Endothelial cell of umbilical vein (primary cell): ENCODE results near the gene RNASEH2A. TPM values are rescaled to one million over a fixed set of nuclear protein-coding genes. Genes with fewer than 3 reads are reported as not detected.

Experiments
- BruUV-seq: library from RNA; stranded (reverse); fragments of 400-500 nt; replicated peaks from 2 replicates; lab custom pipeline; 2021; lab: Mats Ljungman, UMichigan
- CTCF ChIA-PET: fragments of 300-600, 350-600 bp; sonication (Branson Sonifier 250); formaldehyde crosslinking; loops from one replicate; lab custom pipeline; 2021; ENCODE audit warnings: antibody characterized with exemption, inconsistent platforms; lab: Charles Lee
- POLR2A ChIA-PET: fragments of 300-600, 350-600 bp; sonication (Branson Sonifier 250); formaldehyde crosslinking; loops from one replicate; lab custom pipeline; 2021; ENCODE audit warnings: antibody characterized with exemption, inconsistent platforms; lab: Charles Lee
- DNase-seq: peaks from one replicate; pipeline ENCODE4 v3.0.0-alpha.2; 2011; ENCODE audit warnings: low read depth, low spot score
- FAIRE-seq: peaks from 2 replicates; lab custom pipeline; 2011; peaks lifted over from hg19 to GRCh38; lab: Jason Lieb, UNC
- H2AFZ ChIP-seq: 2 replicates; pipeline ENCODE4 v1.6.0; 2012; ENCODE audit warnings: low read depth, low read length, control low read depth, inconsistent platforms
- H3K27ac ChIP-seq: 2 replicates; pipeline ENCODE4 v1.5.1; 2011; ENCODE audit warnings: low read depth, mild to moderate bottlenecking, control low read depth, low read length, moderate library complexity; ENCODE audit not compliant: insufficient read depth
- H3K27me3 ChIP-seq, 2 experiments: 2 replicates each; pipeline versions ENCODE4 v1.6.0 to v1.6.1; 2011; ENCODE audit warnings: low read length in 2 of 2, mixed read lengths in 1 of 2; ENCODE audit not compliant: control insufficient read depth in 2 of 2, insufficient read depth in 2 of 2
- H3K36me3 ChIP-seq, 2 experiments: 2 replicates in 1 of 2; 3 replicates in 1 of 2; pipeline ENCODE4 v1.5.1; 2011; ENCODE audit warnings: low read length in 2 of 2, mild to moderate bottlenecking in 1 of 2, moderate library complexity in 1 of 2; ENCODE audit not compliant: control insufficient read depth in 2 of 2, insufficient read depth in 2 of 2; ENCODE audit errors: extremely low read depth in 1 of 2
- H3K4me1 ChIP-seq: 3 replicates; pipeline ENCODE4 v1.5.1; 2011; ENCODE audit warnings: mild to moderate bottlenecking, low read length; ENCODE audit not compliant: control insufficient read depth, insufficient read depth; ENCODE audit errors: extremely low read depth
- H3K4me2 ChIP-seq: 2 replicates; pipeline ENCODE4 v1.6.1; 2011; ENCODE audit warnings: low read length, control low read depth, mixed read lengths; ENCODE audit not compliant: insufficient read depth
- H3K4me3 ChIP-seq, 3 experiments: fragments of 200-600 bp in 1 of 3; sonication (generic), shearing (Covaris generic) in 1 of 3; replicated peaks in 1 of 3; 2 replicates each; pipeline ENCODE4 v1.5.1; 2011 to 2016; ENCODE audit warnings: control low read depth in 3 of 3, low read length in 3 of 3, mild to moderate bottlenecking in 2 of 3, inconsistent platforms in 1 of 3, low read depth in 1 of 3, moderate library complexity in 1 of 3; ENCODE audit not compliant: insufficient read depth in 1 of 3
- H3K79me2 ChIP-seq: 2 replicates; pipeline ENCODE4 v1.6.0; 2012; ENCODE audit warnings: low read length, inconsistent platforms; ENCODE audit not compliant: control insufficient read depth, insufficient read depth
- H3K9ac ChIP-seq: replicated peaks from 2 replicates; pipeline ENCODE3; 2011; ENCODE audit warnings: low read length, control low read depth; ENCODE audit not compliant: insufficient read depth; ENCODE audit errors: extremely low read depth
- H3K9me1 ChIP-seq: replicated peaks from 3 replicates; pipeline ENCODE4 v1.6.0; 2011; ENCODE audit warnings: mild to moderate bottlenecking, low read length; ENCODE audit not compliant: control insufficient read depth, insufficient read depth; ENCODE audit errors: extremely low read depth
- H3K9me3 ChIP-seq: replicated peaks from 2 replicates; pipeline ENCODE4 v1.5.1; 2012; ENCODE audit warnings: low read length, inconsistent platforms; ENCODE audit not compliant: control insufficient read depth, insufficient read depth
- H4K20me1 ChIP-seq: replicated peaks from 2 replicates; pipeline ENCODE3; 2011; ENCODE audit warnings: mild to moderate bottlenecking, low read length; ENCODE audit not compliant: control insufficient read depth, insufficient read depth; ENCODE audit errors: extremely low read depth
- FOS ChIP-seq: IDR thresholded peaks from 2 replicates; pipeline ENCODE4 v1.6.1; 2011; ENCODE audit warnings: mild to moderate bottlenecking, low read length, moderate library complexity, borderline replicate concordance; ENCODE audit not compliant: insufficient read depth
- GATA2 ChIP-seq: IDR thresholded peaks from 2 replicates; pipeline ENCODE4 v1.7.0; 2011; ENCODE audit warnings: low read depth, mild to moderate bottlenecking, moderate library complexity, mixed read lengths, low read length; ENCODE audit not compliant: insufficient read length, insufficient read depth
- JUN ChIP-seq: IDR thresholded peaks from 2 replicates; pipeline ENCODE4 v1.6.1; 2011; ENCODE audit warnings: borderline replicate concordance, low read depth; ENCODE audit not compliant: insufficient read length, insufficient read depth
- MYC ChIP-seq: IDR thresholded peaks from one replicate; pipeline ENCODE4 v1.6.1; 2011; ENCODE audit warnings: mild to moderate bottlenecking, low read depth, low read length
- POLR2AphosphoS5 ChIP-seq: IDR thresholded peaks from 2 replicates; pipeline ENCODE4 v1.6.1; 2012; ENCODE audit warnings: low read depth, mild to moderate bottlenecking, control low read depth, low read length, moderate library complexity; ENCODE audit not compliant: insufficient read depth
- dilution Hi-C: fragments of 300-500 bp; cut with MboI; formaldehyde crosslinking; loops from one replicate; pipeline ENCODE4 v1.15.0; 2019; ENCODE audit warnings: low sequenced_read_pairs; ENCODE audit not compliant: extremely low pct_ligation_motif_present
- intact Hi-C: fragments of 100-400 bp; cut with micrococcal nuclease; formaldehyde crosslinking; loops from one replicate; pipeline ENCODE4 v1.10.0; 2022
- polyA plus RNA-seq, 4 experiments: library from polyadenylated mRNA; depleted of rRNA in 3 of 4; stranded (reverse) in 3 of 4; unstranded in 1 of 4; fragments of >200 nt; gene quantifications; 2 replicates each; pipeline versions ENCODE4 v1.2.1 to v1.2.3, GENCODE V29; 2011 to 2012; ENCODE audit warnings: missing spikeins in 1 of 4
- total RNA-seq: library from RNA; stranded (reverse); gene quantifications from 2 replicates; pipeline ENCODE4 v1.2.3, GENCODE V29; 2021
- TF ChIP-seq, protein P1 (sequence below), 2 donors: IDR thresholded peaks; 1 replicate in 1 of 2; 2 replicates in 1 of 2; pipeline ENCODE4 v1.5.1; 2011; ENCODE audit warnings: low read length in 2 of 2, mild to moderate bottlenecking in 2 of 2, moderate library complexity in 2 of 2, control low read depth in 1 of 2, inconsistent platforms in 1 of 2, low read depth in 1 of 2; ENCODE audit not compliant: insufficient read depth in 1 of 2; ENCODE audit errors: extremely low read depth in 1 of 2

RNASEH2A gene
- total and polyA plus RNA-seq, 2 donors (not counting 3 experiments of a cell fraction or from before 2014, with no cell fraction given), result 25.6 to 45.4 TPM

- H3K27ac ChIP-seq, result no peak overlapping the region
- H3K36me3 ChIP-seq, result no peaks in the 10 kb centered on the region
- H3K4me1 ChIP-seq, result no peaks in the 10 kb centered on the region
- no peaks in the 10 kb centered on the region for H4K20me1 ChIP-seq
- H3K9ac ChIP-seq, result no peak overlapping the region
- H3K9me1 ChIP-seq, result no peaks in the 10 kb centered on the region
- FAIRE-seq (no peak), DNase-seq (peak; percentile 88)
- no peaks in the 10 kb centered on the region for H3K79me2 ChIP-seq
- H3K4me3 ChIP-seq, result peak overlapping the region in 2 of 3 experiments; percentile 34 to 44
- no peak overlapping the region for H3K4me2 ChIP-seq
- TF ChIP-seq, protein P1, sequence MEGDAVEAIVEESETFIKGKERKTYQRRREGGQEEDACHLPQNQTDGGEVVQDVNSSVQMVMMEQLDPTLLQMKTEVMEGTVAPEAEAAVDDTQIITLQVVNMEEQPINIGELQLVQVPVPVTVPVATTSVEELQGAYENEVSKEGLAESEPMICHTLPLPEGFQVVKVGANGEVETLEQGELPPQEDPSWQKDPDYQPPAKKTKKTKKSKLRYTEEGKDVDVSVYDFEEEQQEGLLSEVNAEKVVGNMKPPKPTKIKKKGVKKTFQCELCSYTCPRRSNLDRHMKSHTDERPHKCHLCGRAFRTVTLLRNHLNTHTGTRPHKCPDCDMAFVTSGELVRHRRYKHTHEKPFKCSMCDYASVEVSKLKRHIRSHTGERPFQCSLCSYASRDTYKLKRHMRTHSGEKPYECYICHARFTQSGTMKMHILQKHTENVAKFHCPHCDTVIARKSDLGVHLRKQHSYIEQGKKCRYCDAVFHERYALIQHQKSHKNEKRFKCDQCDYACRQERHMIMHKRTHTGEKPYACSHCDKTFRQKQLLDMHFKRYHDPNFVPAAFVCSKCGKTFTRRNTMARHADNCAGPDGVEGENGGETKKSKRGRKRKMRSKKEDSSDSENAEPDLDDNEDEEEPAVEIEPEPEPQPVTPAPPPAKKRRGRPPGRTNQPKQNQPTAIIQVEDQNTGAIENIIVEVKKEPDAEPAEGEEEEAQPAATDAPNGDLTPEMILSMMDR (IDR thresholded peaks at IDR 0.05; ENCODE audit: extremely low read depth in 1 of 2, insufficient read depth in 1 of 2, low read depth in 1 of 2, low read length in 2 of 2), result peak; percentile 32 to 95
- no peak for TF ChIP-seq FOS
- ChIA-PET CTCF (interaction anchor here (0.6 to 12.6 kb wide), 27 partner anchors 9 to 116 kb away, joined by 3 to 524 read pairs (median 6); partner anchors contain the start of genes BEST2, DNASE2, FBXW9 and GET3), POLR2A (interaction anchor here (0.5 to 1.2 kb wide), 4 partner anchors 10 to 32 kb away, joined by 4 to 13 read pairs (median 4); partner anchors contain the start of gene JUNB)
- dilution Hi-C loops, result no loop called here
- no peaks in the 10 kb centered on the region for H3K9me3 ChIP-seq
- BruUV-seq, result no TSS peak
- no peaks in the 10 kb centered on the region for H3K27me3 ChIP-seq
- intact Hi-C loops, result loop anchor here (1.0 kb wide), 2 partner anchors 30 to 81 kb away; no protein-coding TSS in a partner anchor
- H2AFZ ChIP-seq, result no peak overlapping the region
These were observed 40.3 kb upstream of the RNASEH2A start for GRCh38 chr19:12766051-12766521.

GRCh38 chr19:12767150-12767549 is 39.2 kb upstream of the RNASEH2A start:
- no peaks in the 10 kb centered on the region for H3K9me3 ChIP-seq
- dilution Hi-C loops, result no loop called here
- H3K27me3 ChIP-seq, result no peaks in the 10 kb centered on the region
- no peak for DNase-seq
- H3K27ac ChIP-seq, result no peak overlapping the region
- H3K4me2 ChIP-seq, result no peak overlapping the region
- no peak overlapping the region for H2AFZ ChIP-seq
- H3K79me2 ChIP-seq, result no peaks in the 10 kb centered on the region
- ChIA-PET CTCF (interaction anchor here (1.8 to 12.6 kb wide), 4 partner anchors 10 to 81 kb away, joined by 8 to 524 read pairs (median 258); partner anchors contain the start of genes BEST2, JUNB, PRDX2 and THSD8), POLR2A (no interaction called here)
- H3K4me1 ChIP-seq, result no peaks in the 10 kb centered on the region
- TF ChIP-seq POLR2AphosphoS5 (no peak), MYC (no peak), JUN (no peak), GATA2 (no peak)
- H3K9ac ChIP-seq, result no peak overlapping the region
- H3K36me3 ChIP-seq, result no peaks in the 10 kb centered on the region
- H4K20me1 ChIP-seq, result no peaks in the 10 kb centered on the region
- H3K4me3 ChIP-seq, result no peak overlapping the region
- intact Hi-C loops, result no loop called here
- no peaks in the 10 kb centered on the region for H3K9me1 ChIP-seq
- BruUV-seq, result no TSS peak
- no peak for FAIRE-seq
